Endothelial cell of umbilical vein (primary cell): ENCODE measurements around the gene FOXP1. TPM values are rescaled to one million over a fixed set of nuclear protein-coding genes. Genes with fewer than 3 reads are reported as not detected.

ENCODE experiments used
- BruUV-seq: library from RNA; stranded (reverse); fragments of 400-500 nt; replicated peaks from 2 replicates; lab custom pipeline; 2021; lab: Mats Ljungman, UMichigan
- CTCF ChIA-PET: fragments of 300-600, 350-600 bp; sonication (Branson Sonifier 250); formaldehyde crosslinking; loops from one replicate; lab custom pipeline; 2021; ENCODE audit warnings: antibody characterized with exemption, inconsistent platforms; lab: Charles Lee
- POLR2A ChIA-PET: fragments of 300-600, 350-600 bp; sonication (Branson Sonifier 250); formaldehyde crosslinking; loops from one replicate; lab custom pipeline; 2021; ENCODE audit warnings: antibody characterized with exemption, inconsistent platforms; lab: Charles Lee
- DNase-seq: peaks from one replicate; pipeline ENCODE4 v3.0.0-alpha.2; 2011; ENCODE audit warnings: low read depth, low spot score
- FAIRE-seq: peaks from 2 replicates; lab custom pipeline; 2011; peaks lifted over from hg19 to GRCh38; lab: Jason Lieb, UNC
- H2AFZ ChIP-seq: 2 replicates; pipeline ENCODE4 v1.6.0; 2012; ENCODE audit warnings: low read depth, low read length, control low read depth, inconsistent platforms
- H3K27ac ChIP-seq: 2 replicates; pipeline ENCODE4 v1.5.1; 2011; ENCODE audit warnings: low read depth, mild to moderate bottlenecking, control low read depth, low read length, moderate library complexity; ENCODE audit not compliant: insufficient read depth
- H3K27me3 ChIP-seq, 2 experiments: 2 replicates each; pipeline versions ENCODE4 v1.6.0 to v1.6.1; 2011; ENCODE audit warnings: low read length in 2 of 2, mixed read lengths in 1 of 2; ENCODE audit not compliant: control insufficient read depth in 2 of 2, insufficient read depth in 2 of 2
- H3K36me3 ChIP-seq, 2 experiments: 2 replicates in 1 of 2; 3 replicates in 1 of 2; pipeline ENCODE4 v1.5.1; 2011; ENCODE audit warnings: low read length in 2 of 2, mild to moderate bottlenecking in 1 of 2, moderate library complexity in 1 of 2; ENCODE audit not compliant: control insufficient read depth in 2 of 2, insufficient read depth in 2 of 2; ENCODE audit errors: extremely low read depth in 1 of 2
- H3K4me1 ChIP-seq: 3 replicates; pipeline ENCODE4 v1.5.1; 2011; ENCODE audit warnings: mild to moderate bottlenecking, low read length; ENCODE audit not compliant: control insufficient read depth, insufficient read depth; ENCODE audit errors: extremely low read depth
- H3K4me2 ChIP-seq: 2 replicates; pipeline ENCODE4 v1.6.1; 2011; ENCODE audit warnings: low read length, control low read depth, mixed read lengths; ENCODE audit not compliant: insufficient read depth
- H3K4me3 ChIP-seq, 3 experiments: fragments of 200-600 bp in 1 of 3; sonication (generic), shearing (Covaris generic) in 1 of 3; replicated peaks in 1 of 3; 2 replicates each; pipeline ENCODE4 v1.5.1; 2011 to 2016; ENCODE audit warnings: control low read depth in 3 of 3, low read length in 3 of 3, mild to moderate bottlenecking in 2 of 3, inconsistent platforms in 1 of 3, low read depth in 1 of 3, moderate library complexity in 1 of 3; ENCODE audit not compliant: insufficient read depth in 1 of 3
- H3K79me2 ChIP-seq: 2 replicates; pipeline ENCODE4 v1.6.0; 2012; ENCODE audit warnings: low read length, inconsistent platforms; ENCODE audit not compliant: control insufficient read depth, insufficient read depth
- H3K9ac ChIP-seq: replicated peaks from 2 replicates; pipeline ENCODE3; 2011; ENCODE audit warnings: low read length, control low read depth; ENCODE audit not compliant: insufficient read depth; ENCODE audit errors: extremely low read depth
- H3K9me1 ChIP-seq: replicated peaks from 3 replicates; pipeline ENCODE4 v1.6.0; 2011; ENCODE audit warnings: mild to moderate bottlenecking, low read length; ENCODE audit not compliant: control insufficient read depth, insufficient read depth; ENCODE audit errors: extremely low read depth
- H3K9me3 ChIP-seq: replicated peaks from 2 replicates; pipeline ENCODE4 v1.5.1; 2012; ENCODE audit warnings: low read length, inconsistent platforms; ENCODE audit not compliant: control insufficient read depth, insufficient read depth
- H4K20me1 ChIP-seq: replicated peaks from 2 replicates; pipeline ENCODE3; 2011; ENCODE audit warnings: mild to moderate bottlenecking, low read length; ENCODE audit not compliant: control insufficient read depth, insufficient read depth; ENCODE audit errors: extremely low read depth
- EZH2 ChIP-seq: IDR thresholded peaks from 2 replicates; pipeline ENCODE4 v1.6.1; 2012; ENCODE audit warnings: borderline replicate concordance, low read depth, mild to moderate bottlenecking, moderate library complexity, low read length, inconsistent platforms; ENCODE audit not compliant: severe bottlenecking
- FOS ChIP-seq: IDR thresholded peaks from 2 replicates; pipeline ENCODE4 v1.6.1; 2011; ENCODE audit warnings: mild to moderate bottlenecking, low read length, moderate library complexity, borderline replicate concordance; ENCODE audit not compliant: insufficient read depth
- GATA2 ChIP-seq: IDR thresholded peaks from 2 replicates; pipeline ENCODE4 v1.7.0; 2011; ENCODE audit warnings: low read depth, mild to moderate bottlenecking, moderate library complexity, mixed read lengths, low read length; ENCODE audit not compliant: insufficient read length, insufficient read depth
- JUN ChIP-seq: IDR thresholded peaks from 2 replicates; pipeline ENCODE4 v1.6.1; 2011; ENCODE audit warnings: borderline replicate concordance, low read depth; ENCODE audit not compliant: insufficient read length, insufficient read depth
- MYC ChIP-seq: IDR thresholded peaks from one replicate; pipeline ENCODE4 v1.6.1; 2011; ENCODE audit warnings: mild to moderate bottlenecking, low read depth, low read length
- POLR2A ChIP-seq: IDR thresholded peaks from 2 replicates; pipeline ENCODE4 v1.6.1; 2012; ENCODE audit warnings: low read depth, mild to moderate bottlenecking, control low read depth, low read length
- POLR2AphosphoS5 ChIP-seq: IDR thresholded peaks from 2 replicates; pipeline ENCODE4 v1.6.1; 2012; ENCODE audit warnings: low read depth, mild to moderate bottlenecking, control low read depth, low read length, moderate library complexity; ENCODE audit not compliant: insufficient read depth
- dilution Hi-C: fragments of 300-500 bp; cut with MboI; formaldehyde crosslinking; loops from one replicate; pipeline ENCODE4 v1.15.0; 2019; ENCODE audit warnings: low sequenced_read_pairs; ENCODE audit not compliant: extremely low pct_ligation_motif_present
- intact Hi-C: fragments of 100-400 bp; cut with micrococcal nuclease; formaldehyde crosslinking; loops from one replicate; pipeline ENCODE4 v1.10.0; 2022
- polyA plus RNA-seq, 4 experiments: library from polyadenylated mRNA; depleted of rRNA in 3 of 4; stranded (reverse) in 3 of 4; unstranded in 1 of 4; fragments of >200 nt; gene quantifications; 2 replicates each; pipeline versions ENCODE4 v1.2.1 to v1.2.3, GENCODE V29; 2011 to 2012; ENCODE audit warnings: missing spikeins in 1 of 4
- total RNA-seq: library from RNA; stranded (reverse); gene quantifications from 2 replicates; pipeline ENCODE4 v1.2.3, GENCODE V29; 2021
- TF ChIP-seq, protein P1 (sequence below): IDR thresholded peaks from 2 replicates; pipeline ENCODE4 v1.6.1; 2011; ENCODE audit not compliant: insufficient read depth, insufficient read length
- TF ChIP-seq, protein P2 (sequence below), 2 donors: IDR thresholded peaks; 1 replicate in 1 of 2; 2 replicates in 1 of 2; pipeline ENCODE4 v1.5.1; 2011; ENCODE audit warnings: low read length in 2 of 2, mild to moderate bottlenecking in 2 of 2, moderate library complexity in 2 of 2, control low read depth in 1 of 2, inconsistent platforms in 1 of 2, low read depth in 1 of 2; ENCODE audit not compliant: insufficient read depth in 1 of 2; ENCODE audit errors: extremely low read depth in 1 of 2

The FOXP1 gene
- total and polyA plus RNA-seq, 2 donors (not counting 3 experiments of a cell fraction or from before 2014, with no cell fraction given) = 41.0 to 107 TPM

DNA sequence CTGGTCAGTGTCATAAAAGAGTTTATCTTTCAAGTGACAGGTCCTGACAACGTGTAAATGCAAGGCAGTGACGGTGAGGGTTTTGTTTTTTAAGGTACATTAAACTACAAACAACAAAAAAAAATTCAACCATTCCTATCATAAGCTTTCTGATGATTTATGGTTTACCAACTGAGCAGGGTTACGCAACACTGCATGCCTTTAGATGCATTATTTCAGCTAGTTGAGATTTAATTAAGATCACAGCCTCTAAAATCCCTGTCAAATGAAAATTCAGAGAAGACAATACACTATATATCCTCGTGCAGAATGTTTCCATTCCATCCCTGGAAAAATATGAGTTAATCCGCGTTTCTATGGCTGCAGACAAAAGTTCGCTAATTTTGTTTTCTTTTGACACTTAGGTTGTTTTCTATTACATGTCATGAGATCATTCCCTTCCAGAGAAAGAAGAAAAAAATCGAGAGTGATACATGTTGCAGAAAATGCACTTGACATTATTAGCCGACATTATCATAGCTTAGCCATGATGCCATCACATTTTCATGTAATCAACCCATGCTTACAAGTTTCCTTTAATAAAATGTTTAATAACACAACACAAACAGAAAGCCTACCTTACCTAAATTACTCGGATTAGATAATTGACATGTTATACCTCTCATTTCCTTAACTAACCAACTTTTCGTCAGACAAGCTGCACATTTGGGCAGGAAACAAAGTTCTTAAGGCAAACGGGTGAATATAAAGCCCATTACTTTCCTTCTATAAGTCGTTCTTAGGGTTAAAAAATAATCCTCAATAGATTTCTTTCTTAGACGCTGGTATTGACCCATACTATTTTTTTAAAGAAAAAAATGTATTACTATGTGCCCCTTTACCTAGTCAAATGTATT lies 521.2 kb downstream of the FOXP1 start:
- dilution Hi-C loops (no loop called here), intact Hi-C loops (loop anchor here (2.0 to 10.0 kb wide), 6 partner anchors 325 to 967 kb away; partner anchors contain the start of gene FOXP1)
- Histone ChIP-seq H3K79me2 (peaks cover 75% of the 10 kb centered on the region), H3K9me3 (no peaks in the 10 kb centered on the region), H3K27ac (peak overlapping the region; percentile 83), H3K36me3 (no peaks in the 10 kb centered on the region), H3K4me3 (peak overlapping the region; percentile 64 to 93 (median 84)), H3K4me2 (peak overlapping the region; percentile 99), H3K27me3 (no peaks in the 10 kb centered on the region), H4K20me1 (peaks cover 2% of the 10 kb centered on the region), H3K9ac (peak overlapping the region; percentile 88), H3K9me1 (no peaks in the 10 kb centered on the region), H2AFZ (no peak overlapping the region), H3K4me1 (peaks cover 76% of the 10 kb centered on the region)
- ChIA-PET CTCF (interaction anchor here (1.0 to 5.6 kb wide), 12 partner anchors 10 to 591 kb away, joined by 3 to 23 read pairs (median 4); no protein-coding TSS in a partner anchor), POLR2A (interaction anchor here (1.1 to 1.2 kb wide), 2 partner anchors 12 to 55 kb away, joined by 3 read pairs; no protein-coding TSS in a partner anchor)
- BruUV-seq = no TSS peak
- peak; percentile 79 for DNase-seq
- no peak for FAIRE-seq
- TF ChIP-seq POLR2A (no peak), FOS (no peak), EZH2 (no peak), GATA2 (no peak), JUN (no peak), MYC (no peak), POLR2AphosphoS5 (no peak)
- TF ChIP-seq, protein P1, sequence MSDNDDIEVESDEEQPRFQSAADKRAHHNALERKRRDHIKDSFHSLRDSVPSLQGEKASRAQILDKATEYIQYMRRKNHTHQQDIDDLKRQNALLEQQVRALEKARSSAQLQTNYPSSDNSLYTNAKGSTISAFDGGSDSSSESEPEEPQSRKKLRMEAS = no peak
- TF ChIP-seq, protein P2, sequence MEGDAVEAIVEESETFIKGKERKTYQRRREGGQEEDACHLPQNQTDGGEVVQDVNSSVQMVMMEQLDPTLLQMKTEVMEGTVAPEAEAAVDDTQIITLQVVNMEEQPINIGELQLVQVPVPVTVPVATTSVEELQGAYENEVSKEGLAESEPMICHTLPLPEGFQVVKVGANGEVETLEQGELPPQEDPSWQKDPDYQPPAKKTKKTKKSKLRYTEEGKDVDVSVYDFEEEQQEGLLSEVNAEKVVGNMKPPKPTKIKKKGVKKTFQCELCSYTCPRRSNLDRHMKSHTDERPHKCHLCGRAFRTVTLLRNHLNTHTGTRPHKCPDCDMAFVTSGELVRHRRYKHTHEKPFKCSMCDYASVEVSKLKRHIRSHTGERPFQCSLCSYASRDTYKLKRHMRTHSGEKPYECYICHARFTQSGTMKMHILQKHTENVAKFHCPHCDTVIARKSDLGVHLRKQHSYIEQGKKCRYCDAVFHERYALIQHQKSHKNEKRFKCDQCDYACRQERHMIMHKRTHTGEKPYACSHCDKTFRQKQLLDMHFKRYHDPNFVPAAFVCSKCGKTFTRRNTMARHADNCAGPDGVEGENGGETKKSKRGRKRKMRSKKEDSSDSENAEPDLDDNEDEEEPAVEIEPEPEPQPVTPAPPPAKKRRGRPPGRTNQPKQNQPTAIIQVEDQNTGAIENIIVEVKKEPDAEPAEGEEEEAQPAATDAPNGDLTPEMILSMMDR (IDR thresholded peaks at IDR 0.05; ENCODE audit: extremely low read depth in 1 of 2, insufficient read depth in 1 of 2, low read depth in 1 of 2, low read length in 2 of 2) = no peak
